D721Med (cell line): Measurements from ENCODE around the gene TMEM165.

Experiments
- DNase-seq: peaks from one replicate; pipeline ENCODE4 v3.0.0; 2011; ENCODE audit warnings: low spot score; ENCODE audit not compliant: insufficient read length
- FAIRE-seq: peaks from 2 replicates; lab custom pipeline; 2011; peaks lifted over from hg19 to GRCh38; lab: Jason Lieb, UNC
- CTCF ChIP-seq: IDR thresholded peaks from 2 replicates; pipeline ENCODE4 v1.5.1; 2012; ENCODE audit warnings: mild to moderate bottlenecking, control low read depth; ENCODE audit not compliant: insufficient read depth; ENCODE audit errors: missing control alignments

Gene TMEM165

GRCh38 chr4:55369968-55370367, 25.8 kb upstream of the TMEM165 start:
- no peak for FAIRE-seq
- no peak for DNase-seq
- no peak for TF ChIP-seq CTCF

- DNase-seq: no peak
- TF ChIP-seq CTCF: no peak
- no peak for FAIRE-seq
These were observed 23.5 kb upstream of the TMEM165 start for GRCh38 chr4:55372259-55372658.

- DNase-seq: no peak
- no peak for TF ChIP-seq CTCF
- FAIRE-seq: no peak
These were observed 22.3 kb upstream of the TMEM165 start for GRCh38 chr4:55373461-55373860.

- TF ChIP-seq CTCF: no peak
- FAIRE-seq (no peak), DNase-seq (no peak)
These were observed 19.1 kb upstream of the TMEM165 start for GRCh38 chr4:55376698-55377097.

GRCh38 chr4:55378617-55379467, 16.9 kb upstream of the TMEM165 start:
- FAIRE-seq (no peak), DNase-seq (no peak)
- TF ChIP-seq CTCF: no peak

GRCh38 chr4:55380576-55380975, 15.2 kb upstream of the TMEM165 start:
- FAIRE-seq (no peak), DNase-seq (no peak)
- no peak for TF ChIP-seq CTCF

- no peak for FAIRE-seq
- no peak for TF ChIP-seq CTCF
- no peak for DNase-seq
These were observed 14.3 kb upstream of the TMEM165 start for GRCh38 chr4:55381502-55381901.
